HL-60/S4 (cell line): ENCODE measurements around the gene MTURN.

ENCODE experiments used
- in situ Hi-C: fragments of 300-500 bp; cut with MboI; formaldehyde crosslinking; loops from 2 replicates; pipeline ENCODE4 v1.14.3; 2022; ENCODE audit warnings: low sequenced_read_pairs

MTURN gene

GRCh38 chr7:30200591-30200990, 65.8 kb downstream of the MTURN start:
- in situ Hi-C loops = no loop called here

DNA sequence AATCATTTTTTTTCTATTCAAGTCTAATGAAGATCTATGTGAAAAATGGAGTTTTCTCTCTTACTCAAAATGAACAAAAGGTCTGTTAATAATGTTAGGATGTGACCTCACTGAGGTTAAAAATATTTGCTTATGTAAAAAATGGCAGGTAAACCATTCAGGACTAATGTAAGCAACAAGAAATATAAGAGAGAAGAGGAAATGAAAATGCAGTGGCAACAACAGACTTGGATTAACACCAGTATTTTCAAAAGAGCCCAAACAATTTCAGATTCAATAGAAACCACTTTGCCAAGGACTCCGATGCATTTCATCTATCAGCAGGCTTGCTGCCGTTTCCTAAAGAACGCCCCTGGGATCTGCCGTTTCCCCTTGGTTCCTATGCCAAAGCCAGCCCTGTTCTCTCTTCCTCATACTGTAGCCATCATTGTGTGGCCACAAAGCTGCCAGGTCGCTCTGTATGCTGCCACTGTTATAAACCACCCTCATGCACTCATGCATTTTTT, 66.4 kb downstream of the MTURN start:
- in situ Hi-C loops = no loop called here

DNA sequence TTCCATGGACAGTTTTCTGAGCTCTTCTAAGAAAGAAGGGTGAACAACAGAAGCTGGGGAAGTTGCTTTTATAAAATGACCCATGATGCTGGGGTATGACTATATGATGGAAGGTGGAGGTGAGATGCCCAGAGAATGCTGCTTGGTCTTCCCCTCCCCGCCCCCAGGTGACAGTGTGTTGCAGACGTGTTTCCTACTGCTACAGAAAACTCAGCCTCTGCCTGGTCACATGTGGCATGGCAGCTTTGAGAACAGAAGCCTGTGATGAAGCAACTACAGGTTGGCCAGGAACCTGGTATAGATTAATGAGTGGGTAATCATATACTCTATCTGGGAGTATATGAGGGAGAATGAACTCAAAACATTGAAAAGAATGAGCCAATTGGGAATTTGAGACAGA, 67.1 kb downstream of the MTURN start:
- in situ Hi-C loops = no loop called here

DNA sequence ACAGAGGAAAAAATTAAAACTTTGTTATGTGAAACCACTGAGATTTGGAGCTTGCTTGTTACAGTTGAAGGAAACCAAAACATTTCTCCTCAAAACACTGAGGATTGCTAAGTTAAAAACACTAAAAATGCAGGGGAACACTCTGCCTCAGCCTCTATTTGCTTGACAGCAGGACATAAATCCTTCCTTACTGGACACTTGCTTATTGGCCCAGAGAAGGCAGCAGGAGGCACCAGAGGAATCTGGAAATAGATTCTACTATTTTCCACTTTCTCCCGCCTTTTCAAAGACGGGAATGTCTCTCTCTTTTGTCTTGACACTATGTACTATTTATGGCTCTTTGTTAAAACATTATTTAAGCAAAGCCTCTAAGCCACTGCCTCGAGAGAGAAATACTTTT, 67.9 kb downstream of the MTURN start:
- in situ Hi-C loops = no loop called here

DNA sequence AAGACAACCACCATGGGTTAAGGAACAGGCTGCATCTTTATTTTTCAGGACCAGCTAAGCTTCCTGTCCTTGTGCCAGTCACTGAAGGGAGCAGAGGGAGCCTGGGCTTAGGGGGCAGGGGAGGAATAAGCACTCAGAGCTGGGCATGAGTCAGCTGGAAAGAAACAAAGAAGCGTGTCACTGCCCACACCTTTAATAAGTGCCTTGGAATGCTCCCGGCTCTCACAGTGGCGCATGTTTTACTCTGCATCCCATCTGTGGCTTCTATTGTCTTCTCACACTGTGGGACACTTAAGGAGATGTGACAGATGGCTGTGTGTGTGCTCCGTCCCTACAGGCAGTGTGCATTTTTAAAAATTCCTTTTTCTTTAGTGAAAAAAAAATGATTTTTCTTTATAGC, 71.7 kb downstream of the MTURN start:
- in situ Hi-C loops = no loop called here

GRCh38 chr7:30206942-30207341, 72.2 kb downstream of the MTURN start:
- in situ Hi-C loops = no loop called here

- in situ Hi-C loops = no loop called here
Measured at GRCh38 chr7:30207376-30207775, 72.6 kb downstream of the MTURN start.

DNA sequence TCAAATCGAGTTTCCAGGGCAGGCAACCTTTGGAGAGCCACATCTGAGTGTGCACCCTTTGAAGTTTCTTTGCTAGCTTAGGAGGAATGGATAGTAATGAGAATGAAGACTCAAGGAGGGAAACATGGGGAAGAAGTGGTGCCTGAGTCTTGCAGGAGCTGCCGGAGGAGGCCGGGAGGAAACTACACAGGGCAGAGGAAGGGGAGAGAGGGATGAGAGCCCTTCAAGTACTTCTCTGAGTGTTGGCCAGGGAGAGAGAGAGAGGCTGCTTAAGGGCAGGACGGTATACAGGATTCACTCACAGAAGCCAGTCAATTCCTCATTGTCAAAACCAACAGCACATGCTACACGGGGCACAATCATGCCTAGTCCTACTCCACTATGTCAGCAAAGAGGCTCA, 75.2 kb downstream of the MTURN start:
- in situ Hi-C loops = no loop called here
